ENCODE results near the gene RAD9A. TPM values are rescaled to one million over a fixed set of nuclear protein-coding genes. Genes with fewer than 3 reads are reported as not detected.

Gene RAD9A
- total RNA-seq, 2 donors from 2014 or later = 30.2 to 49.4 TPM

DNA sequence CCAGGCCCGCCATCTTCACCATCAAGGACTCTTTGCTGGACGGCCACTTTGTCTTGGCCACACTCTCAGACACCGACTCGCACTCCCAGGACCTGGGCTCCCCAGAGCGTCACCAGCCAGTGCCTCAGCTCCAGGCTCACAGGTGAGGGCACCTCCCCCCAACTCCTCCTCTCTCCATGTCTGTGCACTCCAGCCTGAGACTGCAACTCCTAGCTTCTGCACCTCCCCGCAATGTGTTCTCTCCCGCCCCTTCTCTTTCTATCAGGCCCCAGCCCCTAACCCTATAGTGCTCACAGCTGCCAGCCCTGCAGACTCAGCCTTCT lies 4.4 kb downstream of the RAD9A start:
- no peak for TF ChIP-seq POLR2A (IDR thresholded peaks at IDR 0.05)
- TF ChIP-seq, protein P1, sequence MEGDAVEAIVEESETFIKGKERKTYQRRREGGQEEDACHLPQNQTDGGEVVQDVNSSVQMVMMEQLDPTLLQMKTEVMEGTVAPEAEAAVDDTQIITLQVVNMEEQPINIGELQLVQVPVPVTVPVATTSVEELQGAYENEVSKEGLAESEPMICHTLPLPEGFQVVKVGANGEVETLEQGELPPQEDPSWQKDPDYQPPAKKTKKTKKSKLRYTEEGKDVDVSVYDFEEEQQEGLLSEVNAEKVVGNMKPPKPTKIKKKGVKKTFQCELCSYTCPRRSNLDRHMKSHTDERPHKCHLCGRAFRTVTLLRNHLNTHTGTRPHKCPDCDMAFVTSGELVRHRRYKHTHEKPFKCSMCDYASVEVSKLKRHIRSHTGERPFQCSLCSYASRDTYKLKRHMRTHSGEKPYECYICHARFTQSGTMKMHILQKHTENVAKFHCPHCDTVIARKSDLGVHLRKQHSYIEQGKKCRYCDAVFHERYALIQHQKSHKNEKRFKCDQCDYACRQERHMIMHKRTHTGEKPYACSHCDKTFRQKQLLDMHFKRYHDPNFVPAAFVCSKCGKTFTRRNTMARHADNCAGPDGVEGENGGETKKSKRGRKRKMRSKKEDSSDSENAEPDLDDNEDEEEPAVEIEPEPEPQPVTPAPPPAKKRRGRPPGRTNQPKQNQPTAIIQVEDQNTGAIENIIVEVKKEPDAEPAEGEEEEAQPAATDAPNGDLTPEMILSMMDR (IDR thresholded peaks at IDR 0.05) = no peak
- no peak for TF ChIP-seq POLR2AphosphoS5 (IDR thresholded peaks at IDR 0.05)
- peaks cover 22% of the 10 kb centered on the region for H3K4me1 ChIP-seq (replicated peaks)
- intact Hi-C loops (cut with DNase I) = no loop called here
- H3K36me3 ChIP-seq = peaks cover 6 to 13% of the 10 kb centered on the region in 2 donors
- no peak overlapping the region for H3K27ac ChIP-seq
- no peaks in the 10 kb centered on the region for H3K9me3 ChIP-seq
- H3K27me3 ChIP-seq (replicated peaks; ENCODE audit: insufficient read depth) = no peaks in the 10 kb centered on the region
- 85% methylated on average over 7 of the region's 7 CpGs for WGBS
- H3K4me3 ChIP-seq = no peak overlapping the region
- no peak for DNase-seq (ENCODE audit: low spot score)

DNA sequence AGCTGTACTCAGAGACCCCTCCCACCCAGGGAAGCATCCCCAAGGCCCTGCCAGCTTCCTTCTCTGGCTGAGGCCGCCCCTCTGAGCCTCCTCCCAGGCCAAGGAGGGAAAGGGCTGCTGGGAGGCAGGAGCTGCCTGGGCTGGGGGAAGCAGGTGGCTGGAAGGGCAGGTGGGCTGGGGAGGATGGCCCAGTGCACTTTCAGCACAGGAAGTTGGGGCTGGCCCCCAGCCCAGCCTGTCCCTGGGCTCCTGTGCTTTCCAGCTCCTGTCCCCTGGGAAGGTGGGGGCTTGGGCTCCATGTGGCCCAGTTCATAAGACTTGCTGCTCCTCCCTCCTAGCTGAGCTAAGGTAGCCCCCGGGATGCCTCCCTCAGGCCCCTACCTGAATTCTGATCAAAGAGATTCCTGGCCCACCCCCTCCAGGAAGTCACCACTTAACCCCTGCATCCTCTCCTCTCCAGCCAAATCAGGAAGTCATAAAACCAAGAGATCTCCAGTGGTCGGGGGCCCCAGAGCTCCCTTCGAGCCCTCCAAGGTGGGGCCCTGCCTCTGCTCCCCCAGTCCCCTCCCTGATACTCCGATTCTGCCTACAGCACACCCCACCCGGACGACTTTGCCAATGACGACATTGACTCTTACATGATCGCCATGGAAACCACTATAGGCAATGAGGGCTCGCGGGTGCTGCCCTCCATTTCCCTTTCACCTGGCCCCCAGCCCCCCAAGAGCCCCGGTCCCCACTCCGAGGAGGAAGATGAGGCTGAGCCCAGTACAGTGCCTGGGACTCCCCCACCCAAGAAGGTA lies 5.0 kb downstream of the RAD9A start:
- no peak for DNase-seq (ENCODE audit: low spot score)
- intact Hi-C loops (cut with DNase I) = no loop called here
- Histone ChIP-seq H3K4me1 (replicated peaks) (peaks cover 22% of the 10 kb centered on the region), H3K9me3 (no peaks in the 10 kb centered on the region), H3K4me3 (no peak overlapping the region), H3K27ac (no peak overlapping the region), H3K36me3 (peaks cover 6 to 13% of the 10 kb centered on the region in 2 donors), H3K27me3 (replicated peaks; ENCODE audit: insufficient read depth) (no peaks in the 10 kb centered on the region)
- 39% methylated on average over 13 of the region's 13 CpGs for WGBS
- no peak for TF ChIP-seq POLR2AphosphoS5 (IDR thresholded peaks at IDR 0.05)
- TF ChIP-seq POLR2A (IDR thresholded peaks at IDR 0.05) = no peak
- TF ChIP-seq, protein P1 (IDR thresholded peaks at IDR 0.05) = no peak

DNA sequence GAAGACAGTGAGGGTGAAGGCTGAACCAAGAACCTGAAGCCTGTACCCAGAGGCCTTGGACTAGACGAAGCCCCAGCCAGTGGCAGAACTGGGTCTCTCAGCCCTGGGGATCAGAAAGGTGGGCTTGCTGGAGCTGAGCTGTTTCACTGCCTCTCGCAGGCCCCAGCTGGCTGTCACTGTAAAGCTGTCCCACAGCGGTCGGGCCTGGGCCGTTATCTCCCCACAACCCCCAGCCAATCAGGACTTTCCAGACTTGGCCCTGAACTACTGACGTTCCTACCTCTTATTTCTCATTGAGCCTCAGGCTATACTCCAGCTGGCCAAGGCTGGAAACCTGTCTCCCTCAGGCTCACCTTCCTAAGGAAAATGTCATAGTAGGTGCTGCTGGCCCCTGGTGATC lies 5.8 kb downstream of the RAD9A start:
- Histone ChIP-seq H3K4me3 (no peak overlapping the region), H3K27ac (no peak overlapping the region), H3K9me3 (no peaks in the 10 kb centered on the region), H3K27me3 (replicated peaks; ENCODE audit: insufficient read depth) (no peaks in the 10 kb centered on the region), H3K4me1 (replicated peaks) (peaks cover 18% of the 10 kb centered on the region), H3K36me3 (peaks cover 6 to 13% of the 10 kb centered on the region in 2 donors)
- intact Hi-C loops (cut with DNase I) = no loop called here
- WGBS = 50% methylated on average over 6 of the region's 6 CpGs
- no peak for DNase-seq (ENCODE audit: low spot score)
- TF ChIP-seq, protein P1 (IDR thresholded peaks at IDR 0.05) = no peak
- no peak for TF ChIP-seq POLR2A (IDR thresholded peaks at IDR 0.05)
- TF ChIP-seq POLR2AphosphoS5 (IDR thresholded peaks at IDR 0.05) = no peak

DNA sequence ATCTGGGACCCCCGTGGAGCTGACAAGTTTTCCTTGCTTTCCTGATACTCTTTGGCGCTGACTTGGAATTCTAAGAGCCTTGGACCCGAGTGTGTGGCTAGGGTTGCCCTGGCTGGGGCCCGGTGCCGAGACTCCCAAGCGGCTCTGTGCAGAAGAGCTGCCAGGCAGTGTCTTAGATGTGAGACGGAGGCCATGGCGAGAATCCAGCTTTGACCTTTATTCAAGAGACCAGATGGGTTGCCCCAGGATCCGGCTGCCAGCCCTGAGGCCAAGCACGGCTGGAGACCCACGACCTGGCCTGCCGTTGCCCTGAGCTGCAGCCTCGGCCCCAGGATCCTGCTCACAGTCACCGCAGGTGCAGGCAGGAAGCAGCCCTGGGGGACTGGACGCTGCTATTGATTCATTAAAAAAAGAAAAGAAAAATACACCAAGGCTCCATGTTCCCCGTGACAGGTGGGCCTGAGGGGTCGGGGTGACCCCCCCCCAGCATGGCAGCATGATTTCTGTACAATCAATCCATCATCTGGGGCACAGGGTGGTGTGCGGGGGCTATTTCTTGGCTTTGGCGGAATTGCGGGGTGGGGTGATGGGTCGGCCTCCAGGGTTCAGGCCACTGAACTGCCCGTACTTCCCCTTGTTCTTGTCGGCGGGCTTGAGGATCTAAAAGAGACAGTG lies 6.3 kb downstream of the RAD9A start:
- Histone ChIP-seq H3K27ac (no peak overlapping the region), H3K4me1 (replicated peaks) (peaks cover 15% of the 10 kb centered on the region), H3K27me3 (replicated peaks; ENCODE audit: insufficient read depth) (no peaks in the 10 kb centered on the region), H3K4me3 (no peak overlapping the region), H3K9me3 (no peaks in the 10 kb centered on the region), H3K36me3 (peaks cover 6 to 13% of the 10 kb centered on the region in 2 donors)
- no peak for TF ChIP-seq POLR2AphosphoS5 (IDR thresholded peaks at IDR 0.05)
- TF ChIP-seq, protein P1 (IDR thresholded peaks at IDR 0.05) = no peak
- TF ChIP-seq POLR2A (IDR thresholded peaks at IDR 0.05) = no peak
- 78% methylated on average over 23 of the region's 24 CpGs for WGBS
- DNase-seq (ENCODE audit: low spot score) = no peak
- intact Hi-C loops (cut with DNase I) = no loop called here

Data from prostate gland (tissue), 2 donors.